Activated CD8-positive, alpha-beta memory T cell treated with anti-CD3 and anti-CD28 coated beads for 36 hours (primary cell): Measurements from ENCODE around the gene VASN. TPM values are rescaled to one million over a fixed set of nuclear protein-coding genes. Genes with fewer than 3 reads are reported as not detected.

Experiments used
- CTCF ChIA-PET: fragments of 350-600 bp; sonication (Branson Sonifier 250); formaldehyde crosslinking; loops from one replicate; lab custom pipeline; 2021; ENCODE audit warnings: antibody characterized with exemption; lab: Charles Lee
- POLR2A ChIA-PET: fragments of 350-600 bp; sonication (Branson Sonifier 250); formaldehyde crosslinking; loops from one replicate; lab custom pipeline; 2021; ENCODE audit warnings: antibody characterized with exemption; lab: Charles Lee
- total RNA-seq, 2 experiments: library from RNA; stranded (reverse); gene quantifications; one replicate each; pipeline ENCODE4 v1.2.3, GENCODE V29; 2021

VASN gene
- total RNA-seq, 2 experiments from 2014 or later, result 0.13 TPM

DNA sequence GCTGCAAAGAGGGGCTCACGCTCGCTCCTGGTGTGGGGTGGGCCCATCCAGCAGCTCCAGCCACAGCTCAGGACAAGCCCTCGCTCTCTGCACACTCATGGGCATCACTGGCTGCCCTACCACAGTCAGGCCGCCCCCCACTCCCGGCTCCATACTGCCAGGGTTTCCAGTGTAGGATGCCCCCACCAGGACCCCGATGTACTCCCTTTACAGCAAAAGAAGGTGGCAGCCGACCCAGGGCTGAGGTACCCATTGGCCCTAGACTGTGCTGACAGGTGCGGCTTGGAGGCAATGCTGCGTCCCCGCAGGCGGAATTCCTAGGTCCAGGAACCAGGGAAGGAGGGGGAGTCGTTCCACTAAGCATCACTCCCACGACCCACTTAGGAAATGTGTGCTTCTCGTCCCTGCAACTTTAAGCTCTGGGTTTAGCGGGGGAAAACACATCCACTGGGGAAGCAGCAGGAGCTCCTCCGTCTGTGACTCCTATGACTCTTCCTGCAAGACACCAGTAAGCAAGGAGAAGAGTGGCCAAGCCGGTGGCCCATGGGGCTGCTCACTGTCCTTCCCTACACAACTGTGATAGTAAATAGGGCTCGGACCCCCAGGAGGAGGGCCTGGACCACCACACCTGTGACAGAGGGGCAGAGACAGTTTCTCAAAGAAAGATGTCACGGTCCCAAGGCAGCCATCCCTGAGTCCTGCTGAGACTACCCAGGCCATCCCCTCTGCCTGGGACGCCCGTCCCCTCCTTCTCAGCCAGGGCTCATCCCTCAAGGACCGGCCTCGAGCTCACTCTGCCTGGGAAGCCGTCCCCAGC lies 31.7 kb downstream of the VASN start:
- POLR2A ChIA-PET, result interaction anchor here (0.6 kb wide), 2 partner anchors 102 to 596 kb away, joined by 3 to 4 read pairs; no protein-coding TSS in a partner anchor
- CTCF ChIA-PET, result interaction anchor here (0.6 to 3.8 kb wide), 24 partner anchors 9 to 462 kb away, joined by 3 to 45 read pairs (median 4); partner anchors contain the start of genes CORO7 and PAM16

DNA sequence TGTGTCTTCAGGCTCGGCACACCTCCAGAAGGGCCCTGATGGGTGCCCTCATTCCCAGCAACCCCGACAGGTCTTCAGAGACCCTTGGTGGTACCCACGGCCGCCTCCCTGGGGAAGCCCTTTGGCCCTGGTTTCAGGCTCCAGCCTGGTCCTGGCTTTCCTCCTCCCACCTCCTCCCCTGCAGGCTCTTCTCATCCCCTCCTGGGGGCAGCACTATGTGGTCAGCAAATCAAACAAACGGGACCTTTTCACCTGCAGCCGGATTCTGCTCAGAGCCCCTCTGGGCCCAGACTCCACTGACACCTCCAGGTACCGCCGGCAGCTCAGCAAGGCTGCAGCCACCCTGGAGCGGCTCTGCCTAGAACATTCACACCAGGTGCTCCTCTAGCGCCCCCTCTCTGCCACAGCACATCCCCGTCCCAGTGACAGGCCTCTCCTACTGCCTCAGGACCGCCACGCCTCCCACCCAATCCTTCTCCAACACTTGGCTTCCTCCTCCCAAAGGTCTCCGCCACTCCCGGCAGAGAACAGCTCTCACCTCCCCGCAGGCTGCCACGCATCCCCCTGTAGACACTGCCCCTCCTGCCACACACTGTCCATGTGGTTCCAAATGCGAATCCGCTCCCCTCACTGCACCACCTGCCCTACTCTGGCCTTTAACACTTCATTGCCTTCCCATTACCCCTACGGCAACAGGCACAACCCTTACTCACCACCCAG lies 32.8 kb downstream of the VASN start:
- POLR2A ChIA-PET, result no interaction called here
- CTCF ChIA-PET, result interaction anchor here (0.9 to 3.8 kb wide), 11 partner anchors 8 to 144 kb away, joined by 3 to 45 read pairs (median 3); partner anchors contain the start of gene CORO7

DNA sequence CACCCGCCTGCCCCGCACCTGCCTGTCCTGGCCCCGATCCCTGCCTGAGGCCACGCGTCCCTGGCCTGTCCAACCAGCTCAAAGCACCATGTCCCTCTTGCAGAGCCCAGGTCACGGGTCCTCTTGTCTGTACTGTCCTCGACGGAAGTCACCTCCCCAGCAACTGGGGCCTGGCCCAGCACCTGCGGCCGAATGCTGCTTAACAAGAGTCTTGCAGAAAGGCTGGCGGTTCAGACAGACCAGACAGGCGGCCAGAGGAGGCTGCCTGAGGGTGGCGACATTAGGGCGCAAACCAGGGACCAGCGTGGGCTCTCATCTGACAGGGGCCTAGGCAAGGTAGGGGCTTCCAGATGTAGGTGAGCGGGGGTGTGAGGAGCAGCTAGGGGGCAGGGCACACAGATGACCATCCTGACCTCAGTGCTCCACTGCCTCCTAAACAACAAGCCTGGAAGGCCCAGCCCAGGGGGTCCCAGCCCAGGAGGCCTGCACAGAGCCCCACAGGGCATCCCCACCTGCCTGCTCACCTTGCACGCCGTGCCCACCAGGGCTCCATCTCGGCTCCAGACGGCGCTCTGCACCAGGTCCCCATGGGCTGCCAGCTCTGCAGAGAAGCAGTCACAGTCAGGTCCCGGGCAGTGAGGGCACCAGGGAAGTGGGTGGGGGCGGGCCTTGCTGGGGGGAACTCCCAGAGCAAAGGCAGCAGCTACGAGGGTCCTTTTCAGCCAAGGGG lies 33.5 kb downstream of the VASN start:
- ChIA-PET CTCF (interaction anchor here (0.9 to 3.8 kb wide), 6 partner anchors 7 to 137 kb away, joined by 3 to 33 read pairs (median 3); no protein-coding TSS in a partner anchor), POLR2A (interaction anchor here (0.8 kb wide), 1 partner anchor 10 kb away, joined by 3 read pairs; no protein-coding TSS in a partner anchor)

DNA sequence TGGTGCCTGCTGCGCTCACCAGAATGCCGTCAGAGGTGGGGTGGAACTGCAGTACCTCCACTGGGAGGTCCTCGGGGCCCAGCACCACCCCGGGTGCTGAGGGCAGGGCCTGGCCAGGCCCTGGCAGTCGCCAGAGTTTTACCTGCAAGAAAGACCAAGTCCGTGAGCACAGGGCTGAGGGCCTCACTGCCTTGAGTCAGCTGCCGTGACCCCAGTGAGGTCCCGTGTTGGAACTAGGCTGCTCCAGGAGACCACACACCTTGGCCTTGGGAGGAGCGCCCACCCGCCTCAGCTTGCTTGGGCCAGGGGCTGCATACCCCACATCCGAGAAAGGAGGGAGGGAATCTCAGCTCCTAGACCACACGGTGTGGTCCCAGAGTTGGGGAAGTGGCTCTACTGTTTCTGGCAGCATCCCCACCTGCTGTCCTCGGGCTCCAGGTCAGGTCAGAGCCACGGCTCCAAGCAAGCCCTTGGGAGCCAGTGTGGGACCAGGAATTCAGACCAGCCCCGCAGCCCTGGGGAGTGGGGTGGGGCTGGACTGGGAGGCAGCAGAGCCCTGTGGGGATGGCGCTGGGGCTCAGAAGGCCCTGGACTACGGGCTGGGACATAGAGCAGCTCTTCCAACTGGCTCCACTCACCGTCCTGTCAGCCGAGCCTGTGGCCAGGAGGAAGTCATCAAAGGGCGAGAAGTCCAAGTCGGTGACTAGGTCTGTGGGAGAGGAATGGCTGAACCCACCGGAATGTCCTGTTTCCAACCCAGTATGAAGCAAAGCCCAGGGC lies 36.1 kb downstream of the VASN start:
- ChIA-PET CTCF (interaction anchor here (0.5 kb wide), 1 partner anchor 10 kb away, joined by 3 read pairs; no protein-coding TSS in a partner anchor), POLR2A (no interaction called here)

DNA sequence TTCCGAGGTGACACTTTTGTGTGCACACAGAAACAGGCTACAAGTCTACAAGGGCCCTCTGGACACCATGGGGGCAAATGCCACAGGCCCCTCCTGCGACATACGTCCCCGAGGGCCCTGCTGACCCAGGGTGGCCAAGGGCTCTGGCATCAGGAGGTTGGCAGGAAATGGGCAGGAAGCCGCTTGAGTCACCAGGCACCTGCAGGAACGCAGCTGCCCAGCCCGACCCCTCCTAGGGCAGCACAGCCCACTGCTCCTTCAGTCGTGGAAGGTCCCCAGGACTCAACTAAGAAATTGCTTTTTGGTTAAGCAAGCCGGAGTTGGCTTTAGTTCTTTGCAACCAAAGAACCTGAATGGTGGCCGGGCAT lies 36.7 kb downstream of the VASN start:
- POLR2A ChIA-PET, result no interaction called here

DNA sequence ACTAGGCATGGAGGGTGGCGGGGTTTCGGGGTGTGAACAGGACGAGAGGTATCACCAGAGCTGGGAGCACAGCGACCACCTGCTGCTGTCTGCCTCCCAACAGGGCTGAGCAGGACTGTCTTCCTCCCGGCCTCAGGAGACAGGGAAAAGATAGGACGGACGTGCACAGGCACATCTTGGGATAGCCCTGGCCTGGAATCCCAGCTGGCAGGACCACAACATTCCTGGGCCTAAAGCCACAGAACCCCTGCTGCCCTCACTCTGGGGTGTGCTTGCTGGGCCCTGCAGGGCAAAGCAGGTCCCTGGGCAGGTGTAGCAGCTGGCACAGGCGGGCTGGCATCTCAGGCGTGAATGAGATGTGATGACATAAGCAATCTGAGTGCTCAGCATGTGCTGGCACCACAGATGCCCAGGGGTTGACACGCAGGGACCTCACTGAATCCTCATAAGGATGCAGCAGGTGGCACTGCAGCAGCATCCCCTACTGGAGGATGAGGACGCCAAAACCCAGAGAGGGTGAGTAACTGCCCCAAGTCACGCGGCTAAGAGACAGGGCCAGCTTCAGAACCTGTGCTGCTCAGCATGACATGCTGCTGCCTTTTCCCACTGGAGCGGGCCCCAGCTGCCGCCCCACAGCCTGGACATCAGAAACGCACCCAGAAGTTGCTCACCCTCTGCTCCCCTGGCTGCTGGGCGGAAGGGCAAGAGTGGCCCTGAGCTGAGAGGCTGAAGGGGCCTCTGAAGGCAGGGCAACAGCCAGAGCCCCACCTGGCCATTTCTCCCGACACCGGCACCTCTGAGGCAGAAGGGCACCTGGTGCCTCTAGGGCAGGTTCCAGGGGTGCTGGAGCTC lies 37.7 kb downstream of the VASN start:
- POLR2A ChIA-PET, result interaction anchor here (0.6 kb wide), 1 partner anchor 105 kb away, joined by 6 read pairs; no protein-coding TSS in a partner anchor
- CTCF ChIA-PET, result interaction anchor here (0.6 kb wide), 1 partner anchor 135 kb away, joined by 4 read pairs; no protein-coding TSS in a partner anchor

More for the DNA sequence above, 36.7 kb downstream of the VASN start:
- CTCF ChIA-PET, result interaction anchor here (0.6 kb wide), 1 partner anchor 134 kb away, joined by 4 read pairs; no protein-coding TSS in a partner anchor

DNA sequence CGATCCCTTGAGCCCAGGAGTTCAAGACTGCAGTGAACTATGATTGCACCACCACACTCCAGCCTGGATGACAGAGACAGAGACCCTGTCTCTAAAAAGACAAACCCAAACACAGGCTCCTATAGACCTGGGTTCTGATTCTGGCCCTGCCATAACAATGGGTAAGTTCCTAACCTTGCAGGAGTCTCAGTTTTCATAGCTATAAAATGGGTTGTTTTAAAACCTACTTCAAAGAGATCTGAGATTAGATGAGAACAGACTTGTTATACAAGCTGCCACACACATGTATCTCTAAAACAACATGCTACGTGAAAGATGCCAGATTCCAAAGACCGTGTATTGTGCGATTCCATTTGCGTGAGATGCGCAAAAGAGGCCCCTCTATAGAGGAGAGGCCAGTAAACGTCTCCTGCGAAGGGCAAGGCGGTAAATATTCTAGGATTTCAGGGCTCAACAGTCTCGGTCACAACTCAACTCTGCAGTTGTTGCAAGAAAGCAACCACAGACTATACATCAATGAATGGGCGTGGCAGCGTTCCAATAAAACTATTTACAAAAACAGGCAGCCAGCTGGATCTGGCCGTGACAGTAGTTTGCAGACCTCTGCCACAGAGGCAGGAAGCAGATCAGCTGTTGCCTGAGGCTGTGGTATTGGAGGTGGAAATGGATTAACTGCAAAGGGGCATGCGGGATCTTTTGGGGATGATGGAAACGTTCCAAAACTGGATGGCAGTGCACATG lies 38.9 kb downstream of the VASN start:
- POLR2A ChIA-PET, result no interaction called here
- CTCF ChIA-PET, result interaction anchor here (4.7 kb wide), 1 partner anchor 7 kb away, joined by 33 read pairs; no protein-coding TSS in a partner anchor

DNA sequence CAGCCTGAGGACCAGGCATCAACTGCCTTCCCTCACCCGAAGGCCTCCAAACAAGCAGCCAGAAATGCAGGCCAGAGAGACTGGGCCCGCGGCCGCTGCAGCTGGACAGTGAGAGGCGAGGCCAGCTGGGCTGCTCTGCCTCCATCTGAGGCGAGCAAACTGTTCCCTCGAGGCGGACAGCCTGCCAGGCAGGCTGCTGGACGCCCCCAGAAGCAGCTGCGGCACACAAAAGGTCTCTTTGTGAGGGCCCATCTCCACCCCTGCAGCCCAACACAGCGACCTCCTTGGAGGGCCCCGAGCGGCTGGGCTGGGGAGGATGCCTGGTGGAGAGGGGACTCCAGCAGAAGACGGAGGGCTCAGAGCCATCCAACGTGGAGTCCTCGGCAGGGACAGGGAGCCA lies 40.0 kb downstream of the VASN start:
- ChIA-PET CTCF (interaction anchor here (4.7 kb wide), 1 partner anchor 8 kb away, joined by 33 read pairs; no protein-coding TSS in a partner anchor), POLR2A (no interaction called here)

DNA sequence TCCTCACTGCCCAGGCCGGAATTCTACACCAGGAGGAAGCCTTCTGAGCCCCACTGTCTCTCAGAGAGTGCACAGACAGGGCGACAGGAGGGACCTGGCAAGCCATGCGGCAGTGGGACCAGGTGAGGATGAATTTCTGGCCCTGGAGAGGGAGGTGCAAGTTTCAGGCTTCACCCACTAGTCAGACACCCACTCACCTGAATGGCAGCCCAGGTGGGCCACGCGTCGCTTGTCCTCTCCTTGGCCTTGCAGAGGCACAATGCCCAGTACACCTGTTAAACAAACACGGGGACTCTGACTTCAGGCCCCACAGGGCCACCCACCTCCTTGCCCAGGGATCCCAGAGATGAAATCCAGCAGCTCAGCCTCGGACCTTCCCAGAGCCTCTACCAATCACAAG lies 40.5 kb downstream of the VASN start:
- POLR2A ChIA-PET, result no interaction called here
- CTCF ChIA-PET, result interaction anchor here (4.7 kb wide), 1 partner anchor 9 kb away, joined by 33 read pairs; no protein-coding TSS in a partner anchor

DNA sequence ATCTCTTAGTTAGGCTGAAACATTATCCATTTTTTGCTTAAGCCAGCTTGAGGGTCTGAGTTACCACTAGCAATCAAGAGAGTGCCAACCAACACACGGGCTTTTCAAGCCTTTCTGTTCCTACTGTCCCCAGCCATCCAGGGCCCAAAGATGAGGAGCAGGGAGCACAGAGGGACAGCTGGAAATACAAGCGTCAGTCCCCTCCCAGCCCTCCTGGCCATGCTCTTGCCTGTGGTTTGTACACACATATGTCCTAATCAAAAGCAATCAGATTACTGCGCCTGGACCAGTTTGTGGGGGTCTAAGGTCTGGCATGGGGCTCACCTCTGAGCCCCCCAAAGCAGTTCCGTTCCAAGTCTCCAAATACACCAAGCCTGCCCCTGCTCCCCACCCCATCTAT lies 41.2 kb downstream of the VASN start:
- POLR2A ChIA-PET, result interaction anchor here (1.1 kb wide), 1 partner anchor 63 kb away, joined by 3 read pairs; the partner anchor contains the start of gene HMOX2
- CTCF ChIA-PET, result interaction anchor here (1.7 to 4.7 kb wide), 2 partner anchors 9 to 12 kb away, joined by 6 to 33 read pairs; no protein-coding TSS in a partner anchor

DNA sequence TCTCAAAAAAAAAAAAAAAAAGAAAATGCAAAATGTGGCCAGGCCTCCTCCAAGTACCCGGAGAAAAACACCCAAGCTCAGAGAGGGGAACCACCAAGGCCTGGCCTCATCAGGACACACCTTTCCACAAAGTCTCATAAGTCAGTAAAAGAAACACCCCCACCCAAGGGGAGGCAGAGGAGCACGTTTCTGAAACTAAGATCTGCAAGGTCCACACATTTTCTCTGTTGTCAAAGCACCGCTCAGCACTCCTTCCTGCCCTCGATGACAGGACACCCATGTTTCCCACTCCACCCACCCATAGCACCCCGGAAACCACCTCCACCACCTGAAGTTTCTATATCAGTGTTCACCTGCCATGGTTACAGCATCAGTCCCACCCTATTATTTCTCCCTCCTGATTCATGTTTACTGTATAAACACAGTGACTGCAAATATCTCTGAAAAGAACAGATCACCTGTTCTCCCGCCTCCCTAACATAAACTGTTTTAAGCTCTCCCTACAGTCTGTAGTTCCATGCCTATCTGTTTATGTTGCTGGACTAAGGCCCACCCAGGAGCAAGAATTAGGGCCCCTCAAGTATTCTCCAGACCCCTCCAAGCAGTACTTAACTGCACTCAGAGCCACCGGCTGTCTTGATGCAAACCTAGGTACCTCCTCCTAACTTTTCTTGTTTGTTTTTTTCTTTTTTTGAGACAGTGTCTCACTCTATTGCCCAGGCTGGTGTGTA lies 42.7 kb downstream of the VASN start:
- ChIA-PET CTCF (interaction anchor here (1.1 to 4.7 kb wide), 4 partner anchors 11 to 141 kb away, joined by 3 to 33 read pairs (median 4); partner anchors contain the start of gene TFAP4), POLR2A (interaction anchor here (0.6 to 1.1 kb wide), 7 partner anchors 61 to 153 kb away, joined by 3 to 8 read pairs (median 3); partner anchors contain the start of gene HMOX2)

DNA sequence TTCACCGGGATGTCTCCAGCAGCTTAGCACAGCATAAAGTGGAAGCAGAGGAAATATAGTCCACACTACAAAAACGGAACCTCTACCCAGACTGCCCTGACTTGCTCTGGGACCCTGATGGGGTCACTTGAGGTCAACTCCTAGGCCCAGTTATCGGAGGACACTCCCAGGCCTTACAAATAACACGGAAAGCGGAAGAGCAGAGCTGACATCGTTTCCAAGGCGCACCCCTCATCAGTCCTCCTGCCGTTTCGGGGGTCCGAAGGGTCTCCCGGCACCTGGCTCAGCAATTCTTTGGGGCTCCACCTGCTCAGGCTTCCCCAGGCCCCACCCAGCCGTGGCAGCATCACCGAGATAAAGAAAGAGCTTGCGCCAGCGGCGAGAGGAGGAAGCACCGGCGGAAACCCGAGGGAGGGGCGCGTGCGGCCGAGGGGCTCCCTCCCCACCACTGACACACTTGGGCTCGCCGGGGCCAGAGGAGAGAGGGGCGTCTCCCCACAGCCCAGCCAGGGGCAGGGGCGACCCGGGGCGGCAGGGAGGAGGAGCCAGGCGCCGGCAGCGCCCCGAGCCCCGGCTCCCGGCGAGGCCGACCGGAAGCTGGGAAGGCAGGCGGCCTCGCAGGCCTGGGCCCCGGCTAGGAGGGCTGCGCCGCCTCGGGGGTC lies 44.0 kb downstream of the VASN start:
- ChIA-PET CTCF (interaction anchor here (0.8 to 3.7 kb wide), 2 partner anchors 13 to 65 kb away, joined by 4 to 11 read pairs; no protein-coding TSS in a partner anchor), POLR2A (interaction anchor here (0.6 to 1.8 kb wide), 8 partner anchors 9 to 542 kb away, joined by 3 to 7 read pairs (median 3); partner anchors contain the start of genes HMOX2 and MGRN1)

DNA sequence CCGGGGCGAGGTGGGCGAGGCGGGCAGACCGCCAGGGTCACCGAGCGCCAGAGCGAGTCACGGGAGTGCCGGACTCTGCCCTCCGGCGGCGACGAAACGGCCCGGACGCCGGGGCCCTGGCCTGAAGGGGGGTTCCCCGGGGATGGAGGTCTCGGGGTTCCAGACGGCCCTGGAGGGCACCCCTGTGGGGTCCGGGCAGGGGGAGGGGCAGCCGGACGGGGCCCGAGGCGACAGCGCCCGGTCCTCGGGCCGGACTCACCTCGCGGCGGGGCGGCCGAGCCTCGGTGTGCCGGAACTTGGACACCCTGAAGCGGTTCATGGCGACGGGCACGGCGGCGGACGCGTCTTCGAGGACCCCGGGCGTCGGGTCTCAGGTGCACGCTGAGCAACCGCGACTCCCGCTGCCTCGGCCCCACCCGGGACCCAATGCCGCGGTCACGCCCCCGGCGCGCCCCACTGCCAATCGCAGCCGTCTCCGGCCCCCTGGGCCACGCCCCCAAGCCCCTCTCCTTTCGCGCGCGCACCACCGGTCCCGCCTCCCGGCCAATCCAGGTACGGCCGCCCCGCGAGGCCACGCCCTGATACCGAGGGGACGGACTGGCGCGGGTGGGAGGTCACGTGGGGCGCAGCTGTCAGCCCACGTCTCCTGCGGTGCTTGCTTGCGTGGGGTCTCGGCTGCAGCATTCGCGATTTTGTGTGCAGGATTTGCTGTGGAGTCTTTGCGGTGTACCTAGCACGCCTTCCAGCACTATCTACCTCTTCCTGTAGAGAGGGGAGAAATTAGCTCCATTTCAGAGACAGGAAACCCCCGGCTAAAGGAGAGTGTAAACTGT lies 44.8 kb downstream of the VASN start, which contains the start of gene CORO7:
TSS of gene CORO7 (minus strand) at position 397 of the 833 bp plus-strand sequence. CDS start at position 319, 78 bp downstream.
- CTCF ChIA-PET, result interaction anchor here (0.9 to 3.7 kb wide), 2 partner anchors 13 to 60 kb away, joined by 3 to 11 read pairs; partner anchors contain the start of gene HMOX2
- POLR2A ChIA-PET, result interaction anchor here (0.6 to 1.8 kb wide), 8 partner anchors 8 to 541 kb away, joined by 3 to 7 read pairs (median 3); partner anchors contain the start of genes HMOX2 and MGRN1
